Measurements from ENCODE around the gene TRIM39.
"Not testable (repeated sequence)": the region's sequence is repeated elsewhere in the genome, so short reads cannot be mapped to it uniquely, and the experiment has no call there.

The TRIM39 gene

DNA sequence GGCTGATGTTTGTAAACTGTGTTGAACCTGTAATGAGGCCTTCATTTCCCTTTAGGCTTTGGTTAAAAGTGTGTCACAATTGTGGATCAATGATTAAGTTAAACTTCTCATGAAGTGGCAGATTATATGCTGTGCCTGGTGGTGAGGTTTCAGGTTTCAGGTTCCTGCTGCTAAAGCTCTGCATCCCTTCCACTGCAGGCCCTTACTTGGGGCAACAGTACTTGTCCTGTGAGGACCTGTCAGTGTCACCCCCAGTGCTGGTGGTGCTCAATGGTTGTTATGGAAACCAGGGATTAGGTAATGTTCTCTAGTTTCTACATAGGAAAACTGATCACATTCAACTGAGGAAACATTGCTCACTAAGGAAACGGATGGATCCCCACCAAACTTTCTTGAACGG is 36.7 kb downstream of the TRIM39 start (continued):
- TF ChIP-seq SP3 (tag by site-specific recombination; IDR thresholded peaks at IDR 0.05), result no peak

DNA sequence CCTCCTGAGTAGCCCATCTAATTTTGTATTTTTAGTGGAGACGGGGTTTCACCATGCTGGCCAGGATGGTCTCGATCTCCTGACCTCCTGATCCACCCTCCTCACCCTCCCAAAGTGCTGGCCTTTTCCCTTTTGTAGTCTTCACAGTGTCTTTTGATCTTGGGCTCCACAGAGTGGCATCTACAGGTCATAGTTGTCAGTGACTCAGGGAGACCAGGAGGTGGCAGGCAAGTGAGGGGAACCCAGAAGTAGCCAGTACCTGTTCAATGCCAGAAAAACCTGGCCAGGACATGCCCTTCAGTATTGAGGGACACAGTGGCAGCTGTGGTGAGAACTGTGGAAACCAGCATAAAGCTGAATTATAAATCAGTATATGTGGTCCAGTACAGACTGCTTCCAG is 37.9 kb downstream of the TRIM39 start:
- H3K4me1 ChIP-seq (ENCODE audit: control insufficient read depth, insufficient read depth, low read length), result no peaks in the 10 kb centered on the region
- ChIA-PET POLR2A (no interaction called here), CTCF (interaction anchor here (0.6 to 3.1 kb wide), 6 partner anchors 10 to 723 kb away, joined by 3 to 17 read pairs (median 6); no protein-coding TSS in a partner anchor)
- no peaks in the 10 kb centered on the region for H3K36me3 ChIP-seq (ENCODE audit: control insufficient read depth in 2 of 2, insufficient read depth in 1 of 2, low read length in 2 of 2)
- H3K27ac ChIP-seq (ENCODE audit: extremely low read depth, low read depth, low read length), result no peak overlapping the region
- no peak overlapping the region for H3K4me3 ChIP-seq (ENCODE audit: low read depth, low read length)
- TF ChIP-seq ZNF707 (tag by site-specific recombination; IDR thresholded peaks at IDR 0.05) (no peak), WT1 (tag by site-specific recombination; IDR thresholded peaks at IDR 0.05) (no peak), ZNF292 (tag by site-specific recombination; IDR thresholded peaks at IDR 0.05; ENCODE audit: borderline replicate concordance, low read depth) (no peak), ZNF514 (tag by site-specific recombination; IDR thresholded peaks at IDR 0.05) (no peak)
- TF ChIP-seq, protein P1, sequence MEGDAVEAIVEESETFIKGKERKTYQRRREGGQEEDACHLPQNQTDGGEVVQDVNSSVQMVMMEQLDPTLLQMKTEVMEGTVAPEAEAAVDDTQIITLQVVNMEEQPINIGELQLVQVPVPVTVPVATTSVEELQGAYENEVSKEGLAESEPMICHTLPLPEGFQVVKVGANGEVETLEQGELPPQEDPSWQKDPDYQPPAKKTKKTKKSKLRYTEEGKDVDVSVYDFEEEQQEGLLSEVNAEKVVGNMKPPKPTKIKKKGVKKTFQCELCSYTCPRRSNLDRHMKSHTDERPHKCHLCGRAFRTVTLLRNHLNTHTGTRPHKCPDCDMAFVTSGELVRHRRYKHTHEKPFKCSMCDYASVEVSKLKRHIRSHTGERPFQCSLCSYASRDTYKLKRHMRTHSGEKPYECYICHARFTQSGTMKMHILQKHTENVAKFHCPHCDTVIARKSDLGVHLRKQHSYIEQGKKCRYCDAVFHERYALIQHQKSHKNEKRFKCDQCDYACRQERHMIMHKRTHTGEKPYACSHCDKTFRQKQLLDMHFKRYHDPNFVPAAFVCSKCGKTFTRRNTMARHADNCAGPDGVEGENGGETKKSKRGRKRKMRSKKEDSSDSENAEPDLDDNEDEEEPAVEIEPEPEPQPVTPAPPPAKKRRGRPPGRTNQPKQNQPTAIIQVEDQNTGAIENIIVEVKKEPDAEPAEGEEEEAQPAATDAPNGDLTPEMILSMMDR (tag by site-specific recombination; IDR thresholded peaks at IDR 0.05), result peak; percentile 17; the same call in 1 of the 2 replicates
- TF ChIP-seq, protein P2, sequence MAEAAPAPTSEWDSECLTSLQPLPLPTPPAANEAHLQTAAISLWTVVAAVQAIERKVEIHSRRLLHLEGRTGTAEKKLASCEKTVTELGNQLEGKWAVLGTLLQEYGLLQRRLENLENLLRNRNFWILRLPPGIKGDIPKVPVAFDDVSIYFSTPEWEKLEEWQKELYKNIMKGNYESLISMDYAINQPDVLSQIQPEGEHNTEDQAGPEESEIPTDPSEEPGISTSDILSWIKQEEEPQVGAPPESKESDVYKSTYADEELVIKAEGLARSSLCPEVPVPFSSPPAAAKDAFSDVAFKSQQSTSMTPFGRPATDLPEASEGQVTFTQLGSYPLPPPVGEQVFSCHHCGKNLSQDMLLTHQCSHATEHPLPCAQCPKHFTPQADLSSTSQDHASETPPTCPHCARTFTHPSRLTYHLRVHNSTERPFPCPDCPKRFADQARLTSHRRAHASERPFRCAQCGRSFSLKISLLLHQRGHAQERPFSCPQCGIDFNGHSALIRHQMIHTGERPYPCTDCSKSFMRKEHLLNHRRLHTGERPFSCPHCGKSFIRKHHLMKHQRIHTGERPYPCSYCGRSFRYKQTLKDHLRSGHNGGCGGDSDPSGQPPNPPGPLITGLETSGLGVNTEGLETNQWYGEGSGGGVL (tag by site-specific recombination; IDR thresholded peaks at IDR 0.05), result no peak
- H3K9me3 ChIP-seq (ENCODE audit: control insufficient read depth, insufficient read depth, low read depth, low read length), result no peaks in the 10 kb centered on the region

DNA sequence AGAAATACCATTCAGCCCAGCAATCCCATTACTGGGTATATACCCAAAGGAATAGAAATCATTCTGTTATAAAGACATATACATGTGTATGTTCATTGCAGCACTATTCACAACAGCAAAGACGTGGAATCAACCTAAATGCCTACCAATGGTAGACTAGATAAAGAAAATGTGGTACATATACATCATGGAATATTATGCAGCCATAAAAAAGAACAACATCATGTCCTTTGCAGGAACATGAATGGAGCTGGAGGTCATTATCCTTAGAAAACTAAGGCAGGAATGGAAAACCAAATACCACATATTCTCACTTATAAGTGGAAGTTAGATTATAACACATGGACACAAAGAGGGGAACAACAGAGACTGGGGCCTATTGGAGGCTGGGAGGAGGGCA is 42.6 kb downstream of the TRIM39 start:
- CTCF ChIA-PET, result interaction anchor here (0.6 to 2.3 kb wide), 5 partner anchors 12 to 131 kb away, joined by 3 to 8 read pairs (median 3); no protein-coding TSS in a partner anchor
- H3K27ac ChIP-seq (ENCODE audit: extremely low read depth, low read depth, low read length), result not testable (repeated sequence)

DNA sequence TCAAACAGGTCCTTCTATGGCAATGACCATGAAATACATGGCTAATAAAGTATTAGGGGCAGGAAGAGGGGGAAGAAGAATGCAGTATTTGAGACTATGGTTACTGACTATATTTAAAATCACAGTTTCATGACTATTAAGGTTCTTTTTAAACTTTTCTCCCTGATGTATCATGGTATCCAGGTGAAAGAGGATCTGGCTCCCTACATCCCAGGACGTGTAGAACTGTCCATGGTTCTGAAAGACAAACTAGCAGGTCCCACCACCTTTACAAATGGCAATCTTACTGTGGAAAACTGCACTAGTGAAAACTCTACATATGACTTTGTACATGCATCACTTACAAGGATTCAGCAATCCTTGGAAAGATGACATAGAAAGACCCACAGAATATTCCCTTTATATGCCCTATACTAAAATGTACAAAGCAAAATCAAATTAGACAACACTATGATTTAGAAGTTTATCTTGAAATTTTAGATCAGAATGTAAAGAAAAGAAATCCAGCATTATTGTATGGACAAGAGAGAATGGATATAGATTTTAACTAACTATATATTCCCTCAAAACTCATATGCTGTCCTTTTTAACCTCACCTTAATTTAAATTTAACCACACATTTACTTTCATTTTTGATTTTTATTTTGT is 51.7 kb downstream of the TRIM39 start:
- Histone ChIP-seq H3K9me3 (ENCODE audit: control insufficient read depth, insufficient read depth, low read depth, low read length) (no peaks in the 10 kb centered on the region), H3K36me3 (ENCODE audit: control insufficient read depth in 2 of 2, insufficient read depth in 1 of 2, low read length in 2 of 2) (no peaks in the 10 kb centered on the region), H3K27ac (ENCODE audit: extremely low read depth, low read depth, low read length) (no peak overlapping the region), H3K4me3 (ENCODE audit: low read depth, low read length) (no peak overlapping the region), H3K4me1 (ENCODE audit: control insufficient read depth, insufficient read depth, low read length) (no peaks in the 10 kb centered on the region)
- TF ChIP-seq, protein P3, sequence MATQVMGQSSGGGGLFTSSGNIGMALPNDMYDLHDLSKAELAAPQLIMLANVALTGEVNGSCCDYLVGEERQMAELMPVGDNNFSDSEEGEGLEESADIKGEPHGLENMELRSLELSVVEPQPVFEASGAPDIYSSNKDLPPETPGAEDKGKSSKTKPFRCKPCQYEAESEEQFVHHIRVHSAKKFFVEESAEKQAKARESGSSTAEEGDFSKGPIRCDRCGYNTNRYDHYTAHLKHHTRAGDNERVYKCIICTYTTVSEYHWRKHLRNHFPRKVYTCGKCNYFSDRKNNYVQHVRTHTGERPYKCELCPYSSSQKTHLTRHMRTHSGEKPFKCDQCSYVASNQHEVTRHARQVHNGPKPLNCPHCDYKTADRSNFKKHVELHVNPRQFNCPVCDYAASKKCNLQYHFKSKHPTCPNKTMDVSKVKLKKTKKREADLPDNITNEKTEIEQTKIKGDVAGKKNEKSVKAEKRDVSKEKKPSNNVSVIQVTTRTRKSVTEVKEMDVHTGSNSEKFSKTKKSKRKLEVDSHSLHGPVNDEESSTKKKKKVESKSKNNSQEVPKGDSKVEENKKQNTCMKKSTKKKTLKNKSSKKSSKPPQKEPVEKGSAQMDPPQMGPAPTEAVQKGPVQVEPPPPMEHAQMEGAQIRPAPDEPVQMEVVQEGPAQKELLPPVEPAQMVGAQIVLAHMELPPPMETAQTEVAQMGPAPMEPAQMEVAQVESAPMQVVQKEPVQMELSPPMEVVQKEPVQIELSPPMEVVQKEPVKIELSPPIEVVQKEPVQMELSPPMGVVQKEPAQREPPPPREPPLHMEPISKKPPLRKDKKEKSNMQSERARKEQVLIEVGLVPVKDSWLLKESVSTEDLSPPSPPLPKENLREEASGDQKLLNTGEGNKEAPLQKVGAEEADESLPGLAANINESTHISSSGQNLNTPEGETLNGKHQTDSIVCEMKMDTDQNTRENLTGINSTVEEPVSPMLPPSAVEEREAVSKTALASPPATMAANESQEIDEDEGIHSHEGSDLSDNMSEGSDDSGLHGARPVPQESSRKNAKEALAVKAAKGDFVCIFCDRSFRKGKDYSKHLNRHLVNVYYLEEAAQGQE (tag by site-specific recombination; IDR thresholded peaks at IDR 0.05), result peak; percentile 97
- TF ChIP-seq ZEB2 (tag by site-specific recombination; IDR thresholded peaks at IDR 0.05), result no peak
- ChIA-PET POLR2A (no interaction called here), CTCF (no interaction called here)

More for the DNA sequence above, 42.6 kb downstream of the TRIM39 start:
- H3K4me3 ChIP-seq (ENCODE audit: low read depth, low read length); POLR2A ChIA-PET; H3K4me1 ChIP-seq (ENCODE audit: control insufficient read depth, insufficient read depth, low read length); H3K36me3 ChIP-seq (ENCODE audit: control insufficient read depth in 2 of 2, insufficient read depth in 1 of 2, low read length in 2 of 2); H3K9me3 ChIP-seq (ENCODE audit: control insufficient read depth, insufficient read depth, low read depth, low read length): not testable (repeated sequence)
- peak; percentile 62; the same call in 1 of the 2 replicates for TF ChIP-seq ZNF146 (tag by site-specific recombination; IDR thresholded peaks at IDR 0.05)
